Neuronal stem cell (in vitro differentiated cells): ENCODE measurements around the gene FASTK. TPM values are rescaled to one million over a fixed set of nuclear protein-coding genes. Genes with fewer than 3 reads are reported as not detected.
A peak's percentile ranks its signal among the peaks of the same experiment; 100 is the strongest.

ENCODE experiments used
- DNase-seq: peaks from one replicate; pipeline ENCODE4 v3.0.0-alpha.2; 2013; ENCODE audit warnings: low spot score
- H2AFZ ChIP-seq: one replicate; pipeline ENCODE4 v1.6.1; 2013; ENCODE audit warnings: mild to moderate bottlenecking, low read length, inconsistent platforms
- H2AK5ac ChIP-seq: 2 replicates; pipeline ENCODE4 v1.6.1; 2013; ENCODE audit warnings: low read depth, mild to moderate bottlenecking, inconsistent platforms, low read length, moderate library complexity, mixed read lengths
- H2BK120ac ChIP-seq: 2 replicates; pipeline ENCODE4 v1.6.1; 2013; ENCODE audit warnings: low read depth, mild to moderate bottlenecking, inconsistent platforms, low read length, moderate library complexity, mixed read lengths
- H2BK12ac ChIP-seq: one replicate; pipeline ENCODE4 v1.6.1; 2013; ENCODE audit warnings: low read length, inconsistent platforms
- H2BK15ac ChIP-seq: 2 replicates; pipeline ENCODE4 v1.6.1; 2013; ENCODE audit warnings: mild to moderate bottlenecking, low read length, inconsistent platforms, mixed read lengths
- H2BK5ac ChIP-seq: one replicate; pipeline ENCODE4 v1.6.1; 2013; ENCODE audit warnings: inconsistent platforms, mild to moderate bottlenecking, low read length, moderate library complexity
- H3K14ac ChIP-seq: one replicate; pipeline ENCODE4 v1.6.1; 2013; ENCODE audit warnings: low read length, inconsistent platforms
- H3K18ac ChIP-seq: 2 replicates; pipeline ENCODE4 v1.6.1; 2013; ENCODE audit warnings: low read length, inconsistent platforms
- H3K23ac ChIP-seq: 2 replicates; pipeline ENCODE4 v1.6.1; 2013; ENCODE audit warnings: low read depth, mild to moderate bottlenecking, mixed read lengths, low read length, inconsistent platforms; ENCODE audit not compliant: poor library complexity
- H3K27ac ChIP-seq: replicated peaks from 3 replicates; pipeline ENCODE4 v1.5.1; 2013; ENCODE audit warnings: low read length, inconsistent platforms
- H3K27me3 ChIP-seq, 3 experiments: 2 replicates each; pipeline ENCODE4 v1.6.1; 2013; ENCODE audit warnings: low read length in 3 of 3, mild to moderate bottlenecking in 2 of 3, inconsistent platforms in 1 of 3, low read depth in 1 of 3, mixed read lengths in 1 of 3, moderate library complexity in 1 of 3; ENCODE audit not compliant: control insufficient read depth in 3 of 3, insufficient read depth in 3 of 3
- H3K36me3 ChIP-seq, 2 donors: replicated peaks in 1 of 2; 2 replicates each; pipeline ENCODE4 v1.6.1; 2013; ENCODE audit warnings: low read length in 2 of 2; ENCODE audit not compliant: control insufficient read depth in 2 of 2, insufficient read depth in 2 of 2
- H3K4ac ChIP-seq: 2 replicates; pipeline ENCODE4 v1.6.1; 2013; ENCODE audit warnings: inconsistent platforms, mild to moderate bottlenecking, low read length, moderate library complexity
- H3K4me1 ChIP-seq, 2 donors: 1 replicate in 1 of 2; 2 replicates in 1 of 2; pipeline ENCODE4 v1.6.1; 2013; ENCODE audit warnings: low read length in 2 of 2, low read depth in 1 of 2; ENCODE audit not compliant: control insufficient read depth in 2 of 2, insufficient read depth in 1 of 2
- H3K4me2 ChIP-seq: one replicate; pipeline ENCODE4 v1.6.1; 2013; ENCODE audit warnings: mild to moderate bottlenecking, low read length, inconsistent platforms; ENCODE audit not compliant: insufficient read depth, poor library complexity, severe bottlenecking
- H3K4me3 ChIP-seq, 2 donors: 2 replicates each; pipeline ENCODE4 v1.5.1; 2013; ENCODE audit warnings: low read length in 2 of 2, mild to moderate bottlenecking in 2 of 2, inconsistent platforms in 1 of 2, moderate library complexity in 1 of 2
- H3K79me1 ChIP-seq: one replicate; pipeline ENCODE4 v1.6.1; 2013; ENCODE audit warnings: low read depth, mild to moderate bottlenecking, inconsistent platforms, low read length, moderate library complexity
- H3K9ac ChIP-seq: one replicate; pipeline ENCODE4 v1.6.1; 2013; ENCODE audit warnings: mild to moderate bottlenecking, low read depth, low read length, inconsistent platforms; ENCODE audit not compliant: poor library complexity
- H3K9me3 ChIP-seq, 2 donors: replicated peaks in 1 of 2; 2 replicates each; pipeline versions ENCODE3 to v1.6.1; 2013; ENCODE audit warnings: low read length in 2 of 2, mild to moderate bottlenecking in 2 of 2, inconsistent platforms in 1 of 2, low read depth in 1 of 2, mixed read lengths in 1 of 2, moderate library complexity in 1 of 2; ENCODE audit not compliant: control insufficient read depth in 2 of 2, insufficient read depth in 1 of 2
- H4K8ac ChIP-seq: one replicate; pipeline ENCODE4 v1.6.1; 2013; ENCODE audit warnings: low read depth, mild to moderate bottlenecking, inconsistent platforms, low read length, moderate library complexity
- H4K91ac ChIP-seq: one replicate; pipeline ENCODE4 v1.6.1; 2013; ENCODE audit warnings: low read length, low read depth, mild to moderate bottlenecking, inconsistent platforms; ENCODE audit not compliant: poor library complexity
- WGBS, 2 donors: extraction: QIAGEN DNeasy Blood & Tissue Kit; methylation state at CpG; one replicate each; pipeline ENCODE4 v1.1.7; 2013; ENCODE audit warnings: missing lambda C conversion rate in 2 of 2, mixed read lengths in 1 of 2; ENCODE audit not compliant: insufficient read length in 2 of 2, insufficient replicate concordance in 1 of 2; ENCODE audit errors: extremely low coverage in 2 of 2; 5-methylcytosine and 5-hydroxymethylcytosine counted together
- polyA plus RNA-seq, 2 experiments: library from polyadenylated mRNA; stranded (reverse); fragments of 200-250 nt; gene quantifications; one replicate each; pipeline ENCODE4 v1.2.3, GENCODE V29; 2013

The FASTK gene, protein sequence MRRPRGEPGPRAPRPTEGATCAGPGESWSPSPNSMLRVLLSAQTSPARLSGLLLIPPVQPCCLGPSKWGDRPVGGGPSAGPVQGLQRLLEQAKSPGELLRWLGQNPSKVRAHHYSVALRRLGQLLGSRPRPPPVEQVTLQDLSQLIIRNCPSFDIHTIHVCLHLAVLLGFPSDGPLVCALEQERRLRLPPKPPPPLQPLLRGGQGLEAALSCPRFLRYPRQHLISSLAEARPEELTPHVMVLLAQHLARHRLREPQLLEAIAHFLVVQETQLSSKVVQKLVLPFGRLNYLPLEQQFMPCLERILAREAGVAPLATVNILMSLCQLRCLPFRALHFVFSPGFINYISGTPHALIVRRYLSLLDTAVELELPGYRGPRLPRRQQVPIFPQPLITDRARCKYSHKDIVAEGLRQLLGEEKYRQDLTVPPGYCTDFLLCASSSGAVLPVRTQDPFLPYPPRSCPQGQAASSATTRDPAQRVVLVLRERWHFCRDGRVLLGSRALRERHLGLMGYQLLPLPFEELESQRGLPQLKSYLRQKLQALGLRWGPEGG
- polyA plus RNA-seq (2013, experiment 1 of 2): 40.4 TPM
- polyA plus RNA-seq (2013, experiment 2 of 2): 40.8 TPM

DNA sequence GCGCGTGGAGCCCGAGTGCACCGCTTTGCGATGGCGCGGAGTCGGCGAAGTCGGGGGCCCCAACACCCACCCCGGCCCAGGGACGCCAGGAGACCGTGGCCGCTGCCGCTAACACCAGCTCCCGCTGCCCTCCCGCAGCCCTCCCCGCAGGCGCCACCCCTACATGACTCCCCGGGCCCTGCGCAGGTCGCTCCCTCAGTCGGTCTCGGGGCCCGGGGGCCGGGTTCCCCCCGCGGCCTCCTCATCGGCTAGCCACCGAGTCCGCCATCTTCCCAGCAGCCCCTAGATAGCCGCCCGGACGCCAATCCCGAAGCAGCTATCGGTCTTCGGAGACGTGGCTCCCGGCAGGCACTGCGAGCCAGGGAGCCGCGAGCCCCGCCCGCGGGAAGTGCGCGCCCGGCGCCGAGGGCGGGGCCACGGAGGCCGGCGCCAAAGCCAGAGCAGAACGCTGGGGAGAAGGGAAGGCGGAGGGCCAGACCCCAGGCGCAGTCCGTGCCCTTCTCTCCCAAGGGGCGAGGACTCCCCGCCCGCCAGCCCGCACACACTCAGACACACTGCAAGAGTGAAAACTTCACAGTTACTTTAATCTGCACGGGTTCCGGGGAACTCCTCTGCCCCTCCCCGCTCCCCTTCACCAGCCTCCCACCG lies at the start of gene FASTK:
TSS of gene FASTK (minus strand) at position 288 of the 648 bp plus-strand sequence. CDS start at position 245, 43 bp downstream.
- Histone ChIP-seq H2BK15ac (peak within 1 kb of the TSS; percentile 97), H2BK5ac (peak within 1 kb of the TSS; percentile 87), H3K79me1 (peaks cover 19% of the 10 kb centered on the region), H3K27me3 (peaks cover 0 to 2% (median 0%) of the 10 kb centered on the region in 3 experiments), H2AK5ac (peak within 1 kb of the TSS; percentile 99), H2AFZ (peak within 1 kb of the TSS; percentile 95), H2BK120ac (peak within 1 kb of the TSS; percentile 76), H4K8ac (peak within 1 kb of the TSS; percentile 92), H3K14ac (peak within 1 kb of the TSS; percentile 89), H3K9me3 (peaks cover 0 to 3% of the 10 kb centered on the region in 2 donors), H3K36me3 (peaks cover 9 to 45% of the 10 kb centered on the region in 2 donors), H3K27ac (peak within 1 kb of the TSS; percentile 61), H4K91ac (peak within 1 kb of the TSS; percentile 97), H3K9ac (peak within 1 kb of the TSS; percentile 100), H3K4me1 (peaks cover 32 to 35% of the 10 kb centered on the region in 2 donors), H3K4me3 (peak within 1 kb of the TSS; percentile 89 to 99), H2BK12ac (peak within 1 kb of the TSS; percentile 54), H3K4ac (peak within 1 kb of the TSS; percentile 76), H3K4me2 (peak within 1 kb of the TSS; percentile 96), H3K18ac (peak within 1 kb of the TSS; percentile 98), H3K23ac (peak within 1 kb of the TSS; percentile 94)
- WGBS, 2 donors: no CpG with 5 or more reads among the region's 66 CpGs
- peak; percentile 89 for DNase-seq

DNA sequence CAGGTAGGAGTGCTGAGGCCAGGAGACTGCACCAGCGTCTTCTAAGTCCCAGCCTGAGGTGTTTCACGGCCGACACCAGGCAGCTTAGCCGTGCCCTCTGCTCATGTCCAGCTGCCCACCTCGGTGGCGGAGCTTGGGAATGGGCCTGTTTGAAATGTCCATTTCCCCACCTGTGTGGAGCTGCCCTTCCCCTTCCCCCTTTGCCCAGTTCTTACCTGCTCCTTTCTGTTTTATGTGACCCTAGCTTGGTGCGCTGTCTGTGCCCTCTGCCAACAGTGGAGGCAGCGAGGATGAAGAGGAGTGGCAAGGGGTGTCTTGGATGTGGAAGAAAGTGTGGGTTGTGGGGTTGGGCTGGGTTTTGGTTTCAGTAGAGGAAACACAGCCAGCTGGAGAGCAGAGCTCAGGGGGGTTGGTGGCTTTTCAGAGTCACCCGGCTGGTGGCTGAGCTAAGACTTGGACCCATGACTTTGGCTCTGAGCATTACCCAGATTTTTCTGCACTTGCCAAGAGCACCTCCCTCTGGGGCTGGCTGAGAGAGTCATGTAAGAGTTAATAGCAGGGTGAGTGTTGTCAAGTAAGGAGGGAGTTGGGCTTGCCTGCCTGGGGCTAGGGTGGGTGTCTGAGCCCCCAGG lies 49.5 kb upstream of the FASTK start:
- Histone ChIP-seq H3K9me3 (no peaks in the 10 kb centered on the region), H2BK5ac (no peak overlapping the region), H4K8ac (no peak overlapping the region), H4K91ac (no peak overlapping the region), H2BK12ac (no peak overlapping the region), H3K36me3 (peaks cover 52 to 86% of the 10 kb centered on the region in 2 donors), H2AFZ (no peak overlapping the region), H3K4me3 (no peak overlapping the region), H3K27me3 (peaks cover 0 to 1% (median 0%) of the 10 kb centered on the region in 3 experiments), H3K4me2 (no peak overlapping the region), H2BK15ac (no peak overlapping the region), H3K4ac (no peak overlapping the region), H3K4me1 (peaks cover 0 to 10% of the 10 kb centered on the region in 2 donors), H3K79me1 (peaks cover 11% of the 10 kb centered on the region), H2BK120ac (no peak overlapping the region), H3K18ac (no peak overlapping the region), H3K23ac (no peak overlapping the region), H3K14ac (no peak overlapping the region), H3K27ac (no peak overlapping the region), H3K9ac (peak overlapping the region; percentile 10), H2AK5ac (no peak overlapping the region)
- no peak for DNase-seq
- WGBS, 2 donors: no CpG with 5 or more reads among the region's 9 CpGs

DNA sequence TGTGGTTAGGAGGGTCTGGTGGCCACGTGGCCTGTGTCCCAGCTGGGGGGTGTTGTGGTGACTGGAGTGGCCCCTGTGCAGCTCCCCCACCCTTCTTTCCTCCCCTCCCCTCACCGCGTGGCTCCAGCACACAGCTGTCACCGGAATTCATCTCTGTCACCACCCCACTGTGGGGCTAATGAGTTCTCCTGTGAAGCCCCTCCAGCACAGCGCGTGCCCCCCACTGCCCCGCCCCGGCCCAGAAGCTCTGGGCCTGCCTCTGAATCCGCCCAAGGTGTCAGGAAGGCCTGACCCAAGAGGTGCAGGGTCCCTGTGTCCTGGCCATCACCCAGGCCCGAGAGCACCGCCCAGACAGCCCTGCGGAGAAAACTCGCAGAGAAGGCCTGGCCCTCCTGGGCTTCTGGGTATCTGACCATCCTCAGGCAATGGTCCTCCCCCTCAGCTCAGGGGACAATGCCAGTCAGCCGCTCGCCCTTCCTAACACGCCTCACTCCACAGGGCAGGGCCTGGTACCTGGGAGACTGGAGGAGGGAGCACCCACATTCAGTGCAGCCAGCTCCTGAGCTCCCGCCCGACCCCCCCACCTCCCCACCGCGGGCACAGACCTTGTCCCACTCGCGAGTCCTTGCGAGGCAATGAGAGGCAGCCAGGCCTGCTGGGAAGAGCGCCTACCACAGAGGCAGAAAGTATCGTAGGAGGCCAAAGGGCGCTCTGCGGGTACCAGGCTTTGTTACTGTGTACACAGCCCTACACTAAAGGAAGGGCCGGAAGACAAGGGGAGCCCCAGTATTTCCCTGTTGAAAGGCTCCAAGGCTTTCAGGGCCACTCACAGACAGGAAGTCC lies 48.7 kb upstream of the FASTK start:
- peaks cover 11% of the 10 kb centered on the region for H3K79me1 ChIP-seq
- H3K9me3 ChIP-seq: no peaks in the 10 kb centered on the region
- no peak overlapping the region for H3K27ac ChIP-seq
- H3K4me3 ChIP-seq: no peak overlapping the region
- no CpG with 5 or more reads among the region's 28 CpGs for WGBS, 2 donors
- no peak overlapping the region for H2BK120ac ChIP-seq
- H2BK15ac ChIP-seq: no peak overlapping the region
- peaks cover 0 to 12% of the 10 kb centered on the region in 2 donors for H3K4me1 ChIP-seq
- H3K4ac ChIP-seq: no peak overlapping the region
- peaks cover 52 to 86% of the 10 kb centered on the region in 2 donors for H3K36me3 ChIP-seq
- no peak overlapping the region for H2AK5ac ChIP-seq
- no peak for DNase-seq
- peak overlapping the region; percentile 12 for H3K23ac ChIP-seq
- peaks cover 0 to 1% (median 0%) of the 10 kb centered on the region in 3 experiments for H3K27me3 ChIP-seq
- no peak overlapping the region for H3K9ac ChIP-seq
- no peak overlapping the region for H4K8ac ChIP-seq
- no peak overlapping the region for H2AFZ ChIP-seq
- no peak overlapping the region for H2BK12ac ChIP-seq
- H3K4me2 ChIP-seq: no peak overlapping the region
- no peak overlapping the region for H2BK5ac ChIP-seq
- peak overlapping the region; percentile 71 for H3K14ac ChIP-seq
- no peak overlapping the region for H4K91ac ChIP-seq
- H3K18ac ChIP-seq: peak overlapping the region; percentile 57
